ENCODE results near the gene PRDX5. TPM values are rescaled to one million over a fixed set of nuclear protein-coding genes. Genes with fewer than 3 reads are reported as not detected.

Gene PRDX5
- total RNA-seq, result 281 and 297 TPM in 2 replicates

DNA sequence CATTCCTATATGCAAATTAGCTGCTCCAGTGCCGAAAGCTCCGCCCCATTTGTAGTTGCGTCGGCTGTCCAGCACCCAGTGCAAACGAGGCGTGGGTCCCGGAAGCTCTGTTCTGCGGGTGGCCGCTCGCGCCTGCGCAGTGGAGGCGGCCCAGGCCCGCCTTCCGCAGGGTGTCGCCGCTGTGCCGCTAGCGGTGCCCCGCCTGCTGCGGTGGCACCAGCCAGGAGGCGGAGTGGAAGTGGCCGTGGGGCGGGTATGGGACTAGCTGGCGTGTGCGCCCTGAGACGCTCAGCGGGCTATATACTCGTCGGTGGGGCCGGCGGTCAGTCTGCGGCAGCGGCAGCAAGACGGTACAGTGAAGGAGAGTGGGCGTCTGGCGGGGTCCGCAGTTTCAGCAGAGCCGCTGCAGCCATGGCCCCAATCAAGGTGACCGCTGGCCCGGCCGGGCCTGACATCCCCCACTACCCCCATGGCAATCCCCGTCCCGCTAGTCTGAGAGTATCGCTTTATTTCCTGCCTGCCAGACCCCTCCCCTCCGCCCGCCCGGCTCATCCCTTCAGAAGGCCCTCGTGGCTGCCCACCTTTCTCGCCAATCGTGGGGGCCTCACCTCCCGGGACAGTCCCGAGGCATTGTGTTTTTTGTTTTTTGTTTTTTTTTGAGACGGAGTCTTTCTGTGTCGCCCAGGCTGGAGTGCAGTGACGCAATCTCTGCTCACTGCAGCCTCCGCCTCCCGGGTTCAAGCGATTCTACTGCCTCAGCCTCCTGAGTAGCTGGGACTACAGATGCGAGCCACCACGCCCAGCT, at the start of gene PRDX5:
PRDX5 (plus strand) TSS at position 161 of the 805 bp plus-strand sequence; CDS start at position 256, 95 bp downstream.

DNA sequence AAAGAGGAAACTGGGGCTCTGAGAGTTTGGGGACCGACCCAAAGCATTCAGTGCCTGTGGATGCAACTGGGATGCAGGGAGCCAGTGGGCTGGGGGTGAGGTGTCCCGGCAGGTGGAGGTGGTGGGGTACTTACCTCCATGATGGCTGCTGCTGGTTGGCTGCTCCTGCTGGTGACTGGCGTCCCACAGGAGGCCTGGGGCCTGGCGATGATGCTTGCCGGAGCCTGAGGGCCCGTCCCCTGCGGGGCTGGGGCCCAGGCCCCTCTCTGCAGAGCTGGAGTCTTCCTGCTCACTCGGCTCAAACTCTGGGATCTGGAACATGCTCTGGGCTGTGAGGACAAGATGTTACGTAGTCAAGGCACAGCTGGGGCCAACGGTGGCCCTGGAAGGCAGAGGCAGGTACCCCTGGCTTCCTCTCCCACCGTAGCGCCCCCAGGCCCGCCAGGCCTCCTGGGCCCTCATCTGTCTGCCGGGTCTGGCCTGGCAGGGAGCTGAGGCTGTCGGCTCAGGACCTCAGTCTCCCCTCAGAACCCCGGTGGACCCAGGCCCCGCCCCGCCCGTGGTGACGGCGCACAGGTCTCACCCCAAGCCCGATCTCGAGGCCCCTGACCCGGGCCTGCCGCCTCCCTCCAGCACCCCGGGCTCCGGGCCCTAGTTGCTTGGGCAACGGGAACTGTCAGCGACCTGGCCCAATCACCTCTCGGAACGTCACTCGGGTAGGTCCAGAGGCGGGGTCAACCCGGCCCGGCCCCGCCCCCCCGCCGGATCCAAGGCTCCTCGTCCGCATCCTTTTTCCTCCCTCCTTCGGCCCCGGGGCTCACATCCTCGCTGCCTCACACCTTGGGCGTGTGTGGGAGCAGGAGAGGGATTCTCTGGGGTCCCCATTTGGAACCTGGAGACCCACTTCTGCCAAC, 33.6 kb upstream of the PRDX5 start, which contains the start of gene BAD:
BAD (minus strand) TSS at position 618 of the 914 bp plus-strand sequence; CDS start at position 321, 297 bp downstream.

DNA sequence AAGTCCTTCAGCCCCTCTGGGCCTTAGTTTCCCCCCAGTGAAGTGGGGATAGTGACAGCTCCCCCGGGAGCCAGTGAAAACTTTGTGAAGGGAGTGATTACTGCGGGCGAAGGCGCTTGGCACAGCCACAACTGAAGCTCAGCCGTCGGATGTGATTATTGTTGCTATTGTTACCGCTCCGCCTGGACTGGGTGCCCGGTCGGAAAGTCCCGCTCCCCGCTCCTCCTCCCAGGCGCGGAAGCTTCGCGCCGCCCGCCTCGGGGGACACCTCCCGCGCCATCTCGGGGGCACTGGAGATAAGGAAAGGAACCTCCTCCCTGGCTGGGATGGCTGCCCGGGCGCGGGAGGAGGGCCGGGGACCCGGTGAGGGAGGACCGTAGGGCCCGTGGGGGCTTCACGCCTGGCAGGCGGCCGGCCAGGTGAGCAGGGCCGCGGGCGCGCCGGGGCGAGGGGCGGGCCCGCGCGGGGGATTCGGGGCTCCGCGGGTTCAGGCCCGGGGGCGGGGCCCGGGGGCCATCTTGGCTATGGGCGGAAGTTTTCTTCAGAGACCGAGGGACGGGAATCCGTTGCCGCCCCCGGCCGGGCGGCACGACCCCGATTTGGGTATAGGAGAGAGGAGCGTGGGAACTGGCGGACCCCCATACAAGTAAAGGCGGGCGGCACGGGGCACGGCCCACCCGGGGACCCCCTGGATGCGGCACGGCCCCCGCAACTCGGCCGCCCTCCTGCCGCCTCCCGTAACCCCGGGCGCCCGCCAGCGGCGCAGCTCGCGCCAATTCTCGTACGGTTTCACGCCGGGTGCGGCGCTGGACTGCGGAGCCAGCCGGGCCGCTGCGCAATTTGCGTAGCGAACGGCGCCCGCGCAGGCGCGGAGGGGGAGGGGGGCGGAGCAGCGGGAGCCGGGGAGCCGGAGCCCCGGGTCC, 32.7 kb upstream of the PRDX5 start, which contains the start of gene GPR137:
GPR137 (plus strand) TSS at position 887 of the 923 bp plus-strand sequence. CDS start 677 bp downstream, outside the sequence.

DNA sequence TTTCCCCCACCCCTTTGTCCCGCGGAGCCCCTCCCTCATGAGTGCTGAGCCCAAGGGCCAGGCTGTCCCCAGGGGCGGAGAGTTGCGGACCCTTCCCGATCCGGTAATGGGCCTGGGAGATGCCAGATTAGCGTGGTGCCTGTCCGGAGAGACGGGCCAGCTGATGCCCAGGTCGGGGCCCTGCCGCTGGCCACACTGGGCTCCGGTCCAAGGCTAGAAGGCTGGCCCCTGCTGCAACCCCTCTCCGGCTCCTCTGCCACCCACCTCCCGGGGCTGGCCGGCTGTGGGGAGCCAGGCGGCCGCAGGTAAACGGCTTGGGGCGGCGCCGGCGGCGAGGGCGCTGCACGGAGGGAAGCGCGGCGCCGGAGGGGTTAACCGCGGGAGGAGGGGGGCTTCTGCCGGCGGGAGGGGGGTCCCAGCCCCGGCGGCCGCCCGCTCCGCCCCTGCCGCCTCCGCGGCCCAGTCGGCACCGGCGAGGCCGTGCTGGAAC, 26.6 kb upstream of the PRDX5 start, which contains the start of gene KCNK4:
KCNK4 (plus strand) TSS at position 41 of the 490 bp plus-strand sequence. CDS start 1,717 bp downstream, outside the sequence.

DNA sequence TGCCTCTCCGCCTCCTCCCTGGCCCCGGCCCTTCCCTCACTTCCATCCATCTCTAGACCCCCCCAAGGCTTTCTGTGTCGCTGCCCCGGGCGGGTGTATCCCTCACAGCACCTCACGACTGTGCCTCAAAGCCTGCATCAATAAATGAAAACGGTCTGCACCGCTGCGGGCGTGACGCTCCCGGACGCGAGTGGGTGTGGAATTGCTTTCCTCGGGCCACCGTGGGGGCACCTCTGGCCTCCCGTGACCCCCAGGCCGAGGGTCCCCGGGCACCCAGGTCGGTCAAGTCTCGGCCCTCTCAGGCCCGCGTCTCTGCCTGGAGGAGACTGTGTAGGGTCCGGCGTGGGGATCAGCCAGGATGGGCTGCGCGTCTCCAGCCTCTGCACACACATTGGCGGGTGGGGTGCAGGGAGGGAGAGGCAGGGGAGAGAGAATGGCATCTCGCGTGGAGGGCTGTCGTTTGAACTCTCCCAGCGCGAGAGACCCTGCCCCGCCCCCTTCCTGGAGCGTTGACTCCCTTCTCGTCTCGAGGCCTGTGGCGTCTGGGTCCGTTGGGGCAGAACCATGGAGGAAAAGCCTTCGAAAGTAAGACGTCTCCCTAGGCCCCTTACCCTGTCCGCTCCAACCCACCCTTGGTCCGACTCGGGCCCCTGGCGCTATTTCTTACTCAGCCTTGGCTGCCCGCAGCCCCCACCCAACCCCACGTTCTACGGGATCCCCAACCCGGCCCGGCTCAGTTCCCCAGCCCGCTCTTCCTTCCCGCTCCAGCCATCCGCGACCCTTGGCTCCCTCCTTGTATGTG, 17.9 kb upstream of the PRDX5 start, which contains the start of gene CATSPERZ:
CATSPERZ (plus strand) TSS at position 512 of the 802 bp plus-strand sequence; CDS start at position 565, 53 bp downstream.

DNA sequence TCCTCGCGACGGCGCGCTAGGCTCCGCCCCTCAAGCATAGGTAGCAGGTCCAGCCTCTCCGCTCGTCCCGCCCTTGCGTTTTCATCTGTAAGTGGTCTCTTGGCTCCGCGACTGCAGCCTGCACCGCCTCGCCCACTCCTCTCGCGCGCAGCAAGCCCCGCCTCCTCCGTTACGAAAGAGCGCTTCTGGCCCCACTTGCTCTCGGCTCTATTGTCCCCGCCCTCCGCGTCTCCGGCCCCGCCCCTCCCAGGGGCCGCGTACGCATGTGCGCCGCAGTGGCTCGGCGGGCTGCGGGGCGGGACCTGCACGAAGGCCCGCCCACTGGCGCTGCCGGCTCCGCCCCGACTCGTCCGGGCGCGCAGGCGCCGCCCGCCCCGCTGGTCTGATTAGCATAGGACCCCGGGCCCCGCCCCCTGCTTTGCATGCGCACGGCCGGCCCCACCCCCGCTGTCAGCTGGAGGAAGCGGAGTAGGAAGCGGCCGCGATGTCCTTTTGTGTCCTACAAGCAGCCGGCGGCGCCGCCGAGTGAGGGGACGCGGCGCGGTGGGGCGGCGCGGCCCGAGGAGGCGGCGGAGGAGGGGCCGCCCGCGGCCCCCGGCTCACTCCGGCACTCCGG, 12.7 kb upstream of the PRDX5 start, which contains the start of gene ESRRA:
ESRRA (plus strand) TSS at position 450 of the 616 bp plus-strand sequence. CDS start 1,656 bp downstream, outside the sequence.

DNA sequence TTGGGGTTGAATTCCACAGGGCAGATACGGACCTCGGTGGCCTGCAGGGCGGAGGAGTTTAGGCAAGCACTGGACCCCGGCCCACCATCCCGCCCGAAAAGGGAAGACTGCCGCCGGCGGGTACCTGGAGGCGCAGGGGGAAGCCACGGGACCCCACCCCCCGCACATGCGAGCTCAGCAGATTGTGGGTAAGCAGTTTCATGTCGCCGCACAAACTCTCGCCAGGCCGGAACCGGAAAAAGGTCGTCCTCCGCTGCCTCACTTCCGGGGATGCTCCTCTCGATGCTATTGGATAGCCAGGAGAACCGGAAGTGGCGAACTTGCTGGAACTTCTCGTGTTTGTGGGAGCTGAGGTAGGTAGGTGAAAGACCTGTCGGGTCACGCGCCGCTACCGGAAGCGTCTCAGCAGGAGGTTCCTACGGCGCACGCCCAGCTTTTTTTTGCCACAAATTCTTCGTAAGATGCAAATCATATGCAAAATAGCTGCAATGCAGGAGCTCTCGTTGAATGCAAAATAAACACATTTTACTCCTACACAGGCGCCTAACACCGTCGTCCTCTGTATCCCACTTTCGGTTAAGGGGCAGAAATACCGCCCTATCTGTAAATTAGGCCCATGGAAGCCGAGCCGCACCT, 478 bp upstream of the PRDX5 start, which contains the start of gene TRMT112:
TRMT112 (minus strand) TSS at position 235 of the 636 bp plus-strand sequence; CDS start at position 202, 33 bp downstream.

DNA sequence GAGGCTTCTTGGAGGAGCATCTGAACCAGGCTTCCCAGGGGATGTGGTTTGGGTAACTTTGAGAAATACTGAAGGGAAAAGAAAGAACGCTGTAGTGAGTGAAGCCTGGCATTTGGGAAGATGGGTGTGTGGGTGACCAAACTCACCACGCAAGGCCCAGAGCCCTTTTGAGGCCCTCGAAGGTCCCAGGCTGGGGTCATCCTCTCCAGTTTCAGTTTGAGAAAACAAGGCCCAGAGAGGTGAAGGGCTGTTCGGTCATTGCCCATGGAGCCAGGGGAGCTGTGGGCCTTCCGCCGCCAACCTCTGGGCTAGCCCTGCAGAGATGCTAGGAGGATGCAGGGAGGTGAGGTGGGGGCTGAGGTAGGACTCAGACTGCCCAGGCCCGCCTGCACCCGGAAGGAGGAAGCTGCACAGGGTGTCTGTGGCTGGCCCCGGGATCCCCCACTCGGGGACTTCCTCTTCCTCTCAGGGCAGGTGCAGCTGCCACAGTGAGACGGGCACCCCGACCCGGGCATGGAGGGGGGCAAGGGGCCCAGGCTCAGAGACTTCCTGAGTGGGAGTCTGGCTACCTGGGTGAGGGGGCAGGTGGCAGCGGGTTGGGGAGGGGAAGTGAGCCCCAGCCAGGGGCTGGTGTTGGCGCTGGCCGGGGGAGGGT, 22.0 kb downstream of the PRDX5 start, which contains the start of gene CCDC88B:
CCDC88B (plus strand) TSS at position 451 of the 655 bp plus-strand sequence; CDS start at position 514, 63 bp downstream.

DNA sequence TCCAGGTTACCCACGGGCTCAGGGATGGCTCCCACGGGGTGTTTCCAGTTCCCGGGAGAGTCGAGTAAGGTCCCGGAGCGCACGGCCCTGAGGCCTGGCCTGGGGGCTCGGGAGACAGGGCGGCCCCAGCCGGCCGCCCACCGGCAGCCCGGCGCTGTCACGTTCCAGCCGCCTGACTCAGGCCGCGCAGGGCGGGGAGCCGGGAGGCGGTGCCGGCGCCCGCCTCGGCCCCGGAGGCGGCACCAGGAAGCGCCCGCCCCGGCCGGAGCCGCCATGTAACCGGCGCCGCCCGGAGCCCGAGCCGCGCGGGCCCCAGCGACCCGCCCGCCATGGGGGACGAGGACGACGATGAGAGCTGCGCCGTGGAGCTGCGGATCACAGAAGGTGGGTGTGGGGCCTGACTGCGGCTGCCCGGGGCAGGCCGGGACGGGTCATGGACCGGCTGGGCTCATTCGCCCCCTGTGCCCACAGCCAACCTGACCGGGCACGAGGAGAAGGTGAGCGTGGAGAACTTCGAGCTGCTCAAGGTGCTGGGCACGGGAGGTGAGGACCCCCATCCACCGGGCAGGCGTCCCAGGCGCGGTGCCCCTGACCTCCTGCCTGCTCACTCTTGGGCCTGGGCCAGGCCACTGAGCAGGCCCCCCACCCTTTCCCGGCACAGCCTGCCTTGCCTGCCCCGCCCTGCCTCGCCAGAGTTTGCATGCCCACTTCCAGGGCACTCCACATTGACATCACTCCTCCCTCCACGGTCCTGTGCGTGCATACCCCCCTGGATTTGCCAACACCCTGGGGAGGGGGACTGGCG, 41.2 kb downstream of the PRDX5 start, which contains the start of gene RPS6KA4:
RPS6KA4 (plus strand) TSS at position 256 of the 805 bp plus-strand sequence; CDS start at position 330, 74 bp downstream.

Other genes with a start within 250 kb of the PRDX5 start
- gene MACROD1, start 152.0 kb upstream of the PRDX5 start, total RNA-seq, result 9.2 and 14.7 TPM in 2 replicates
- 200 and 219 TPM in 2 replicates for gene STIP1, start 131.9 kb upstream of the PRDX5 start, total RNA-seq
- 1.8 and 2.2 TPM in 2 replicates for gene FERMT3, start 111.4 kb upstream of the PRDX5 start, total RNA-seq
- 46.2 and 59.3 TPM in 2 replicates for gene TRPT1, start 91.9 kb upstream of the PRDX5 start, total RNA-seq
- gene NUDT22, start 91.8 kb upstream of the PRDX5 start, total RNA-seq, result 59.5 and 60.4 TPM in 2 replicates
- gene DNAJC4, start 87.6 kb upstream of the PRDX5 start, total RNA-seq, result 12.6 and 21.2 TPM in 2 replicates
- 22.5 and 30.8 TPM in 2 replicates for gene VEGFB, start 83.5 kb upstream of the PRDX5 start, total RNA-seq
- 41.2 and 54.4 TPM in 2 replicates for gene FKBP2, start 77.0 kb upstream of the PRDX5 start, total RNA-seq
- gene PPP1R14B, start 71.2 kb upstream of the PRDX5 start, total RNA-seq, result 361 and 380 TPM in 2 replicates
- 24.2 and 25.7 TPM in 2 replicates for gene PLCB3, start 66.6 kb upstream of the PRDX5 start, total RNA-seq
- gene BAD, start 33.5 kb upstream of the PRDX5 start, total RNA-seq, result 102 and 103 TPM in 2 replicates
- 14.6 and 18.7 TPM in 2 replicates for gene GPR137, start 32.3 kb upstream of the PRDX5 start, total RNA-seq
- gene KCNK4, start 26.8 kb upstream of the PRDX5 start, total RNA-seq, result not detected in 2 replicates
- 0.15 TPM in 1 of 2 replicates, not detected in the other for gene CATSPERZ, start 17.8 kb upstream of the PRDX5 start, total RNA-seq
- 21.3 and 25.1 TPM in 2 replicates for gene ESRRA, start 12.6 kb upstream of the PRDX5 start, total RNA-seq
- gene TRMT112, start 562 bp upstream of the PRDX5 start, total RNA-seq, result 446 and 498 TPM in 2 replicates
- 1.2 and 1.3 TPM in 2 replicates for gene CCDC88B, start 22.1 kb downstream of the PRDX5 start, total RNA-seq
- gene RPS6KA4, start 41.0 kb downstream of the PRDX5 start, total RNA-seq, result 39.7 and 42.4 TPM in 2 replicates
- not detected in 2 replicates for gene SLC22A11, start 237.8 kb downstream of the PRDX5 start, total RNA-seq

All from bronchus fibroblast of lung (primary cell).